ENCODE data around the gene SH2D3C.

DNA sequence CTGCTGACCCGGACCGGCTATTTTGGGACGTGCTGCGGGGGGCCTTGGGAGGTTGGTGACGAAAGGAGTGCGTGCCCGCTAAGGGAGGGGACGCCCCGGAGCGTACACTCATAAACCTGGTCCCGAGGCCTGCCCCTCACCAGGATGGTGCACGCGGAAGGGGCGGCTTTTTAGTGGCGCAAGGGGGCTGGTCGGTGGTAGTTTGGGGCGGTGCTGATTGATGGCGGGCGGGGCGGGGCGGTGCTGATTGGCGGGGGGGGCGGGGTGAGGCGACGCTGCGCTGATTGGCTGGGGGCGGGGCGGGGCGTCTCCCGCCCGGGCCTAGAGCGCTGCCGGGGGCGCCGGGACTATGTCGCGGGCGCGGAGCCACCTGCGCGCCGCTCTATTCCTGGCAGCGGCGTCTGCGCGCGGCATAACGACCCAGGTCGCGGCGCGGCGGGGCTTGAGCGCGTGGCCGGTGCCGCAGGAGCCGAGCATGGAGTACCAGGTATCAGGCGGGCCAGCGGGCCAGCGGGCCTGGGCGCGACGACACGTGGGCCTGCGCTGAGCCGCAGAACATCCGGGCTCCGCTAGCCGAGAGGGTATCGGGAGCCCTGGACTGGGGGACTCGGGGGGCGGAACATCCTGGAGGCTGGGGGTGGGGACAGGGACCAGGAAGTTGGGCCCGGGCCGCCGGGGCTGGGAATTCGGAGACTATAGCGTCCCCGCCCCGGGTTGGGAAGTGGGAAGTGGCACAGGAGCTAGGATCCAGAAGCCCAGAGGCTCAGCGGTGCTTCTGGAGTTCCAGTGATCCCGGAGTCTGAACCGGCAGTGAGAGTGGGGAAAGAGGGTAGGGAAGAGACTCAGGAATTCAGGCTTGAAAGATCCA is 24.3 kb upstream of the SH2D3C start, which contains the start of gene FPGS:
- TF ChIP-seq, protein P1, sequence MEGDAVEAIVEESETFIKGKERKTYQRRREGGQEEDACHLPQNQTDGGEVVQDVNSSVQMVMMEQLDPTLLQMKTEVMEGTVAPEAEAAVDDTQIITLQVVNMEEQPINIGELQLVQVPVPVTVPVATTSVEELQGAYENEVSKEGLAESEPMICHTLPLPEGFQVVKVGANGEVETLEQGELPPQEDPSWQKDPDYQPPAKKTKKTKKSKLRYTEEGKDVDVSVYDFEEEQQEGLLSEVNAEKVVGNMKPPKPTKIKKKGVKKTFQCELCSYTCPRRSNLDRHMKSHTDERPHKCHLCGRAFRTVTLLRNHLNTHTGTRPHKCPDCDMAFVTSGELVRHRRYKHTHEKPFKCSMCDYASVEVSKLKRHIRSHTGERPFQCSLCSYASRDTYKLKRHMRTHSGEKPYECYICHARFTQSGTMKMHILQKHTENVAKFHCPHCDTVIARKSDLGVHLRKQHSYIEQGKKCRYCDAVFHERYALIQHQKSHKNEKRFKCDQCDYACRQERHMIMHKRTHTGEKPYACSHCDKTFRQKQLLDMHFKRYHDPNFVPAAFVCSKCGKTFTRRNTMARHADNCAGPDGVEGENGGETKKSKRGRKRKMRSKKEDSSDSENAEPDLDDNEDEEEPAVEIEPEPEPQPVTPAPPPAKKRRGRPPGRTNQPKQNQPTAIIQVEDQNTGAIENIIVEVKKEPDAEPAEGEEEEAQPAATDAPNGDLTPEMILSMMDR (IDR thresholded peaks at IDR 0.05) = no peak
- TF ChIP-seq POLR2A (IDR thresholded peaks at IDR 0.05) = peak; percentile 54 to 73

Data from Peyer's patch (tissue), 4 donors.